ENCODE measurements around the gene MAPKAP1.

The MAPKAP1 gene

DNA sequence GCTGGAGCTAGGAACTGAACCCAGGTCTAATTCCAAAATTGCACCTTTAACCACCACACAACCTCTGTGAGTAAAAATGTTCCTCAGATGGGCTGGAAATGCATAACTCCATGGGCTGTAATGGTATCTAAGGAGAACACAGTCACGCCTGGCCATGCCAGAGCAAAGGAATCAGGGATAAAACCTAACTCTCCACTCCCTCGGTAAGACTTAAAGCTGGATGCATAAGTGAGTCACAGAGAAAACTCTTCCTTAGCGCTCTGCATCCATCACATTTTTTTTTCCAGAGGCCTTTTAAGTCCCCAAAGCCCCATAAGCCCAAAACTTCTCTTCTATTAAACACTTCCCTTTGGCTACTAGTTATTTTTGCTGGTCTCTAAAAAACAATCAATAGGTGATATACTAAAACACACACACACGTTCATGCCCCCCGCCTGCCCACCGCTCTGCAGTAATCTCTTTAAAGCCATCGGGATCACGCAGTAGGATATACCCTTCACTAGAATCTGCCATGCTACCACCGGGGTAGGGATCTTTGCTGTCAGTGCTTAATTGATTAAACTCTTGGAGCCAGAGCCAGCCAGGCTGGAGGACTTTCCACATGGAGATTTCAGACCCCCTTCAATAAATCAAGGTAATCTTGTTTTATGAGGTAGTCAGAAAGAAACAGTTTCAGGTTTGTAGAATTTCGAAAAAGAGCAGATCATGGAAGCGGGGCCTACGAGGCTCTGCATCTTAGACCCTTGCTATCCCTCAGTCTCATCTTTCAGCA is 212.9 kb downstream of the MAPKAP1 start:
- TF ChIP-seq TAF1 (IDR thresholded peaks at IDR 0.05; ENCODE audit: low read depth) (no peak), CREB1 (IDR thresholded peaks at IDR 0.05; ENCODE audit: low read depth) (no peak), USF1 (IDR thresholded peaks at IDR 0.05) (no peak), NFIC (IDR thresholded peaks at IDR 0.05) (no peak), RAD21 (IDR thresholded peaks at IDR 0.05; ENCODE audit: low read depth) (no peak), CEBPB (IDR thresholded peaks at IDR 0.05) (no peak), TCF12 (IDR thresholded peaks at IDR 0.05; ENCODE audit: low read depth) (no peak), ZBTB7A (IDR thresholded peaks at IDR 0.05; ENCODE audit: low read depth) (no peak), EGR1 (IDR thresholded peaks at IDR 0.05) (no peak), TEAD4 (IDR thresholded peaks at IDR 0.05) (no peak), FOXM1 (IDR thresholded peaks at IDR 0.05; ENCODE audit: borderline replicate concordance, low read depth) (no peak), YY1 (IDR thresholded peaks at IDR 0.05; ENCODE audit: low read depth) (no peak), EP300 (IDR thresholded peaks at IDR 0.05; ENCODE audit: borderline replicate concordance) (no peak), REST (IDR thresholded peaks at IDR 0.05; ENCODE audit: low read depth) (no peak)
- TF ChIP-seq, protein P1, sequence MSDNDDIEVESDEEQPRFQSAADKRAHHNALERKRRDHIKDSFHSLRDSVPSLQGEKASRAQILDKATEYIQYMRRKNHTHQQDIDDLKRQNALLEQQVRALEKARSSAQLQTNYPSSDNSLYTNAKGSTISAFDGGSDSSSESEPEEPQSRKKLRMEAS (IDR thresholded peaks at IDR 0.05): no peak

DNA sequence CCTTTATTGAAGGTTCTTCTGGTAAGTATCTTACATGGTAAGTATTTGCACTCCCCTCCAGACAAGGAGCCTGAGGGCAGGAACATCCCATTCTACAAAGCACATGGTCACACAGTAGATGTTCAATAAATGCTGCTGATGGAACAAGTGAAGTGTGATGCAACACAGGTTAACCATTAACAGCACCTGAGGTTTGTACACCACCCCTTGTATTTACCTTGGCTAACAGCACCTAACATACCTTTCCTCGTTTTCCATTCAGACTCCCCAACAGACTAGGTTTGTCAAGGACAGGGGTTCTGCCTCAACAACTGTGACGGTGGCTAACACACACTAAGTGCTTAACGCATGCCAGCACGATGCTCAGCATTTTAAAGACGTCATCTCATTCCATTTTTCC is 213.6 kb downstream of the MAPKAP1 start:
- no peak for TF ChIP-seq ZBTB7A (IDR thresholded peaks at IDR 0.05; ENCODE audit: low read depth)
- TF ChIP-seq USF1 (IDR thresholded peaks at IDR 0.05): no peak
- TF ChIP-seq CREB1 (IDR thresholded peaks at IDR 0.05; ENCODE audit: low read depth): no peak

DNA sequence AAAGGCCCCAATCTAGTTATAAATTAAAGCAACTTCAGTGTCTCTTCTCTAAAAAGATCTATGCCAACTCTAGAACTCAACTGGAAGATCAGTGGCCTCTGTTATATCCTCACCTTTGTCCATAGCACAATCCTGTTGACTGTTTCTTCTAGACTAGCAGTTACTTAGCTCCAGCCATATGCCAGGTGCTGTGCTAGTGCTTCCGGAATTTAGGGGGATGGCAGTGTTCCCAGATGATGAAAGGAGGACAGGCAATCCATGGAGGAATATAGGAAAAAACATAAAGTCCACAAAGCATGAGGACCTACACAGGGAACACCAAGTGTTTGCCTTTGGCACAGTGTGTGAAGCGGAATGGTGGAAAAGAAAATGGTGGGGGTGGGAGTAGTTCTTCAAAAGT is 214.3 kb downstream of the MAPKAP1 start:
- TF ChIP-seq EGR1 (IDR thresholded peaks at IDR 0.05): no peak
- TF ChIP-seq NFIC (IDR thresholded peaks at IDR 0.05): no peak
- TF ChIP-seq USF1 (IDR thresholded peaks at IDR 0.05): no peak

DNA sequence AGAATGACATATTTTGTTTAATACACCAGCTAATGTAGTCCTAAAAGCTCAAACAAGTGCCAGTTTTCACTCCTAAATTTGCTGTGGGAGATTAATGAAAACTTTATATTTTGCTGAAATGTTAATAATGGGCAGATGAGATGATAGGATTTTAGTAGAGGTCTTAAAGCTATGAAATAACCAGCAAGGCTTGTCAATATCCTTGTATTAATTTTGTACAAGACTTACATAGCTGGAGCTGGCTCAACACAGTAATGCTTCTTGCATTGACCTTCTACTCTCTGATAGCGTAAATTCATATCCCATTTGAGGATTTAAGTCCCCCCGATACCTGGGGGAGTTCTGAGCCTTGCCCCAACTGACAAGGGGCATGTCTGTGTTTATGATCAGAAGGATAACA is 219.2 kb downstream of the MAPKAP1 start:
- TF ChIP-seq TEAD4 (IDR thresholded peaks at IDR 0.05): no peak
- no peak for TF ChIP-seq EGR1 (IDR thresholded peaks at IDR 0.05)
- no peak for TF ChIP-seq YY1 (IDR thresholded peaks at IDR 0.05; ENCODE audit: low read depth)
- no peak for TF ChIP-seq ZBTB7A (IDR thresholded peaks at IDR 0.05; ENCODE audit: low read depth)
- TF ChIP-seq TCF12 (IDR thresholded peaks at IDR 0.05; ENCODE audit: low read depth): no peak
- TF ChIP-seq EP300 (IDR thresholded peaks at IDR 0.05; ENCODE audit: borderline replicate concordance): no peak
- no peak for TF ChIP-seq REST (IDR thresholded peaks at IDR 0.05; ENCODE audit: low read depth)

GRCh38 chr9:125486576-125486975 is 220.4 kb downstream of the MAPKAP1 start:
- no peak for TF ChIP-seq USF1 (IDR thresholded peaks at IDR 0.05)
- TF ChIP-seq, protein P1 (IDR thresholded peaks at IDR 0.05): no peak
- no peak for TF ChIP-seq CREB1 (IDR thresholded peaks at IDR 0.05; ENCODE audit: low read depth)

- TF ChIP-seq EP300 (IDR thresholded peaks at IDR 0.05; ENCODE audit: borderline replicate concordance) (no peak), TCF12 (IDR thresholded peaks at IDR 0.05; ENCODE audit: low read depth) (no peak), NFIC (IDR thresholded peaks at IDR 0.05) (no peak), CEBPB (IDR thresholded peaks at IDR 0.05) (no peak), CREB1 (IDR thresholded peaks at IDR 0.05; ENCODE audit: low read depth) (no peak), EGR1 (IDR thresholded peaks at IDR 0.05) (no peak), ZBTB7A (IDR thresholded peaks at IDR 0.05; ENCODE audit: low read depth) (no peak), TAF1 (IDR thresholded peaks at IDR 0.05; ENCODE audit: low read depth) (no peak), USF1 (IDR thresholded peaks at IDR 0.05) (no peak), YY1 (IDR thresholded peaks at IDR 0.05; ENCODE audit: low read depth) (no peak), TEAD4 (IDR thresholded peaks at IDR 0.05) (no peak), FOXM1 (IDR thresholded peaks at IDR 0.05; ENCODE audit: borderline replicate concordance, low read depth) (no peak), REST (IDR thresholded peaks at IDR 0.05; ENCODE audit: low read depth) (no peak), RAD21 (IDR thresholded peaks at IDR 0.05; ENCODE audit: low read depth) (no peak)
- TF ChIP-seq, protein P1 (IDR thresholded peaks at IDR 0.05): no peak
These were observed 220.9 kb downstream of the MAPKAP1 start for GRCh38 chr9:125486152-125486508.
